ENCODE measurements around the gene ACADM. TPM values are rescaled to one million over a fixed set of nuclear protein-coding genes. Genes with fewer than 3 reads are reported as not detected.

The ACADM gene
- total RNA-seq, 1 donor from 2014 or later, result 42.1 TPM

- H3K4me3 ChIP-seq, result no peak overlapping the region
- intact Hi-C loops (cut with DNase I), result no loop called here
- no peaks in the 10 kb centered on the region for H3K36me3 ChIP-seq
- H3K27me3 ChIP-seq, result no peaks in the 10 kb centered on the region
- no peaks in the 10 kb centered on the region for H3K9me3 ChIP-seq
- no peak for DNase-seq
- no peaks in the 10 kb centered on the region for H3K4me1 ChIP-seq
- H3K27ac ChIP-seq, result no peak overlapping the region
- no peak for TF ChIP-seq CTCF (IDR thresholded peaks at IDR 0.05)
- ATAC-seq, result no peak
Observed at GRCh38 chr1:75811211-75811981, 86.9 kb downstream of the ACADM start.

GRCh38 chr1:75812065-75812464 is 87.6 kb downstream of the ACADM start:
- no peak for TF ChIP-seq CTCF (IDR thresholded peaks at IDR 0.05)
- DNase-seq (no peak), ATAC-seq (no peak)
- intact Hi-C loops (cut with DNase I), result no loop called here
- H3K27ac ChIP-seq, result no peak overlapping the region
- no peak overlapping the region for H3K4me3 ChIP-seq
- no peaks in the 10 kb centered on the region for H3K36me3 ChIP-seq
- no peaks in the 10 kb centered on the region for H3K9me3 ChIP-seq
- H3K4me1 ChIP-seq, result no peaks in the 10 kb centered on the region
- H3K27me3 ChIP-seq, result no peaks in the 10 kb centered on the region

Other genes starting within 250 kb of the ACADM start
- 0.55 TPM for gene SLC44A5, start 113.6 kb upstream of the ACADM start, total RNA-seq
- 71.6 TPM for gene RABGGTB, start 61.5 kb downstream of the ACADM start, total RNA-seq
- 0.96 TPM for gene MSH4, start 72.2 kb downstream of the ACADM start, total RNA-seq
- gene ASB17, start 207.7 kb downstream of the ACADM start, total RNA-seq, result not detected